ENCODE results near the gene OR10H3. TPM values are rescaled to one million over a fixed set of nuclear protein-coding genes. Genes with fewer than 3 reads are reported as not detected.

OR10H3 gene
- total and polyA plus RNA-seq, 2 of the 13 experiments (the other 11 are each of a cell fraction or from before 2014, with no cell fraction given) = not detected

DNA sequence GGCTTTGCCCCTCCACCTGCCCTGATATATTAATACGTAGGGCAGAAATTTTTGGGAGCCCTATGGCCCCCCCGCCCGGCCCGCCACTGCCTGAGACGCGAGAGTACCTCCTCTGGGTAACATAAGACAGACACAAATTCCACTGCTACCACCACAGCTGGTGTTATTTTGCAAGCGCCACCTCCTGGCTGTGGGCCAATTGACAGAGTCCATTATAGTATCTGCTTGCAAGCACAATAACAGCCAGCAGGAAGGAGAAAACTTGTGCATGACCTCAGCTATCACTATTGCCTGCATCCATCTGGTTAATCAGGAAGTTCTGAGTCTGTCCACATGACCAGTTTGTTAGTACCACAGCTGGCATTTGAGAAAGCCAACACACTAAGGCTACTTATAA is 35.3 kb upstream of the OR10H3 start (continued):
- TF ChIP-seq, protein P1, sequence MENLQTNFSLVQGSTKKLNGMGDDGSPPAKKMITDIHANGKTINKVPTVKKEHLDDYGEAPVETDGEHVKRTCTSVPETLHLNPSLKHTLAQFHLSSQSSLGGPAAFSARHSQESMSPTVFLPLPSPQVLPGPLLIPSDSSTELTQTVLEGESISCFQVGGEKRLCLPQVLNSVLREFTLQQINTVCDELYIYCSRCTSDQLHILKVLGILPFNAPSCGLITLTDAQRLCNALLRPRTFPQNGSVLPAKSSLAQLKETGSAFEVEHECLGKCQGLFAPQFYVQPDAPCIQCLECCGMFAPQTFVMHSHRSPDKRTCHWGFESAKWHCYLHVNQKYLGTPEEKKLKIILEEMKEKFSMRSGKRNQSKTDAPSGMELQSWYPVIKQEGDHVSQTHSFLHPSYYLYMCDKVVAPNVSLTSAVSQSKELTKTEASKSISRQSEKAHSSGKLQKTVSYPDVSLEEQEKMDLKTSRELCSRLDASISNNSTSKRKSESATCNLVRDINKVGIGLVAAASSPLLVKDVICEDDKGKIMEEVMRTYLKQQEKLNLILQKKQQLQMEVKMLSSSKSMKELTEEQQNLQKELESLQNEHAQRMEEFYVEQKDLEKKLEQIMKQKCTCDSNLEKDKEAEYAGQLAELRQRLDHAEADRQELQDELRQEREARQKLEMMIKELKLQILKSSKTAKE (CRISPR knock-in tag; IDR thresholded peaks at IDR 0.05; ENCODE audit: borderline replicate concordance) = no peak
- 0 out of 2 replicates have a peak, but pooled peaks have one; percentile 20 for TF ChIP-seq ZNF24 (IDR thresholded peaks at IDR 0.05)
- TF ChIP-seq FOXK1 (CRISPR knock-in tag; IDR thresholded peaks at IDR 0.05; ENCODE audit: borderline replicate concordance, low read depth) = peak; percentile 30; the same call in 1 of the 2 replicates
- TF ChIP-seq PHF5A (CRISPR knock-in tag; IDR thresholded peaks at IDR 0.05; ENCODE audit: low read depth, unreplicated experiment) = no peak
- peak; percentile 25; the same call in 1 of the 2 replicates for TF ChIP-seq HNF4A (CRISPR knock-in tag; IDR thresholded peaks at IDR 0.05)
- TF ChIP-seq, protein P2, sequence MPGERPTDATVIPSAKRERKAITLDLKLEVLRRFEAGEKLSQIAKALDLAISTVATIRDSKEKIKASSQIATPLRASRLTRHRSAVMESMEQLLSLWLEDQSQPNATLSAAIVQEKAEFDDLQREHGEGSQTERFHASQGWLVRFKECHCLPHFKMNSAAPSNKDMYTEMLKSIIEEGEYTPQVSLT (CRISPR knock-in tag; IDR thresholded peaks at IDR 0.05; ENCODE audit: borderline replicate concordance, low read depth) = no peak
- TF ChIP-seq, protein P3, sequence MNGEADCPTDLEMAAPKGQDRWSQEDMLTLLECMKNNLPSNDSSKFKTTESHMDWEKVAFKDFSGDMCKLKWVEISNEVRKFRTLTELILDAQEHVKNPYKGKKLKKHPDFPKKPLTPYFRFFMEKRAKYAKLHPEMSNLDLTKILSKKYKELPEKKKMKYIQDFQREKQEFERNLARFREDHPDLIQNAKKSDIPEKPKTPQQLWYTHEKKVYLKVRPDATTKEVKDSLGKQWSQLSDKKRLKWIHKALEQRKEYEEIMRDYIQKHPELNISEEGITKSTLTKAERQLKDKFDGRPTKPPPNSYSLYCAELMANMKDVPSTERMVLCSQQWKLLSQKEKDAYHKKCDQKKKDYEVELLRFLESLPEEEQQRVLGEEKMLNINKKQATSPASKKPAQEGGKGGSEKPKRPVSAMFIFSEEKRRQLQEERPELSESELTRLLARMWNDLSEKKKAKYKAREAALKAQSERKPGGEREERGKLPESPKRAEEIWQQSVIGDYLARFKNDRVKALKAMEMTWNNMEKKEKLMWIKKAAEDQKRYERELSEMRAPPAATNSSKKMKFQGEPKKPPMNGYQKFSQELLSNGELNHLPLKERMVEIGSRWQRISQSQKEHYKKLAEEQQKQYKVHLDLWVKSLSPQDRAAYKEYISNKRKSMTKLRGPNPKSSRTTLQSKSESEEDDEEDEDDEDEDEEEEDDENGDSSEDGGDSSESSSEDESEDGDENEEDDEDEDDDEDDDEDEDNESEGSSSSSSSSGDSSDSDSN (CRISPR knock-in tag; IDR thresholded peaks at IDR 0.05) = 0 out of 2 replicates have a peak, but pooled peaks have one; percentile 33
- TF ChIP-seq RXRB (CRISPR knock-in tag; IDR thresholded peaks at IDR 0.05; ENCODE audit: borderline replicate concordance) = peak; percentile 24; the same call in 1 of the 2 replicates
- TF ChIP-seq, protein P4, sequence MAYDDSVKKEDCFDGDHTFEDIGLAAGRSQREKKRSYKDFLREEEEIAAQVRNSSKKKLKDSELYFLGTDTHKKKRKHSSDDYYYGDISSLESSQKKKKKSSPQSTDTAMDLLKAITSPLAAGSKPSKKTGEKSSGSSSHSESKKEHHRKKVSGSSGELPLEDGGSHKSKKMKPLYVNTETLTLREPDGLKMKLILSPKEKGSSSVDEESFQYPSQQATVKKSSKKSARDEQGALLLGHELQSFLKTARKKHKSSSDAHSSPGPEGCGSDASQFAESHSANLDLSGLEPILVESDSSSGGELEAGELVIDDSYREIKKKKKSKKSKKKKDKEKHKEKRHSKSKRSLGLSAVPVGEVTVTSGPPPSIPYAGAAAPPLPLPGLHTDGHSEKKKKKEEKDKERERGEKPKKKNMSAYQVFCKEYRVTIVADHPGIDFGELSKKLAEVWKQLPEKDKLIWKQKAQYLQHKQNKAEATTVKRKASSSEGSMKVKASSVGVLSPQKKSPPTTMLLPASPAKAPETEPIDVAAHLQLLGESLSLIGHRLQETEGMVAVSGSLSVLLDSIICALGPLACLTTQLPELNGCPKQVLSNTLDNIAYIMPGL (CRISPR knock-in tag; IDR thresholded peaks at IDR 0.05; ENCODE audit: borderline replicate concordance in 1 of 2, low read depth in 1 of 2) = 0 out of 4 replicates have a peak, but pooled peaks of 1 of the 2 experiments have one; percentile 25
- peak; percentile 42; the same call in 1 of the 2 replicates for TF ChIP-seq MIER2 (CRISPR knock-in tag; IDR thresholded peaks at IDR 0.05)
- TF ChIP-seq STAG1 (CRISPR knock-in tag; IDR thresholded peaks at IDR 0.05) = peak; percentile 67
- no peak for TF ChIP-seq ZNF747 (CRISPR knock-in tag; IDR thresholded peaks at IDR 0.05; ENCODE audit: borderline replicate concordance)
- TF ChIP-seq SIX1 (CRISPR knock-in tag; IDR thresholded peaks at IDR 0.05; ENCODE audit: borderline replicate concordance) = peak; percentile 62; the same call in 1 of the 2 replicates
- TF ChIP-seq, protein P5, sequence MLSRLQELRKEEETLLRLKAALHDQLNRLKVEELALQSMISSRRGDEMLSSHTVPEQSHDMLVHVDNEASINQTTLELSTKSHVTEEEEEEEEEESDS (CRISPR knock-in tag; IDR thresholded peaks at IDR 0.05; ENCODE audit: borderline replicate concordance) = no peak
- TF ChIP-seq ZNF446 (CRISPR knock-in tag; IDR thresholded peaks at IDR 0.05) = no peak
- TF ChIP-seq, protein P6, sequence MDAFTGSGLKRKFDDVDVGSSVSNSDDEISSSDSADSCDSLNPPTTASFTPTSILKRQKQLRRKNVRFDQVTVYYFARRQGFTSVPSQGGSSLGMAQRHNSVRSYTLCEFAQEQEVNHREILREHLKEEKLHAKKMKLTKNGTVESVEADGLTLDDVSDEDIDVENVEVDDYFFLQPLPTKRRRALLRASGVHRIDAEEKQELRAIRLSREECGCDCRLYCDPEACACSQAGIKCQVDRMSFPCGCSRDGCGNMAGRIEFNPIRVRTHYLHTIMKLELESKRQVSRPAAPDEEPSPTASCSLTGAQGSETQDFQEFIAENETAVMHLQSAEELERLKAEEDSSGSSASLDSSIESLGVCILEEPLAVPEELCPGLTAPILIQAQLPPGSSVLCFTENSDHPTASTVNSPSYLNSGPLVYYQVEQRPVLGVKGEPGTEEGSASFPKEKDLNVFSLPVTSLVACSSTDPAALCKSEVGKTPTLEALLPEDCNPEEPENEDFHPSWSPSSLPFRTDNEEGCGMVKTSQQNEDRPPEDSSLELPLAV (CRISPR knock-in tag; conservative IDR thresholded peaks at IDR 0.05; ENCODE audit: low read depth) = no peak
- TF ChIP-seq, protein P7, sequence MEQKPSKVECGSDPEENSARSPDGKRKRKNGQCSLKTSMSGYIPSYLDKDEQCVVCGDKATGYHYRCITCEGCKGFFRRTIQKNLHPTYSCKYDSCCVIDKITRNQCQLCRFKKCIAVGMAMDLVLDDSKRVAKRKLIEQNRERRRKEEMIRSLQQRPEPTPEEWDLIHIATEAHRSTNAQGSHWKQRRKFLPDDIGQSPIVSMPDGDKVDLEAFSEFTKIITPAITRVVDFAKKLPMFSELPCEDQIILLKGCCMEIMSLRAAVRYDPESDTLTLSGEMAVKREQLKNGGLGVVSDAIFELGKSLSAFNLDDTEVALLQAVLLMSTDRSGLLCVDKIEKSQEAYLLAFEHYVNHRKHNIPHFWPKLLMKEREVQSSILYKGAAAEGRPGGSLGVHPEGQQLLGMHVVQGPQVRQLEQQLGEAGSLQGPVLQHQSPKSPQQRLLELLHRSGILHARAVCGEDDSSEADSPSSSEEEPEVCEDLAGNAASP (CRISPR knock-in tag; IDR thresholded peaks at IDR 0.05; ENCODE audit: borderline replicate concordance) = no peak
- no peak for TF ChIP-seq TRIM24 (CRISPR knock-in tag; IDR thresholded peaks at IDR 0.05)
- TF ChIP-seq SMC3 (IDR thresholded peaks at IDR 0.05; ENCODE audit: low read length) = peak; percentile 46; the same call in 1 of the 2 replicates
